Measurements from ENCODE around the gene BEND5.

The BEND5 gene

GRCh38 chr1:48765335-48765734 is 11.4 kb downstream of the BEND5 start:
- no peak overlapping the region for H3K27ac ChIP-seq
- no peak for TF ChIP-seq CTCF (conservative IDR thresholded peaks at IDR 0.05)

GRCh38 chr1:48761986-48762385 is 14.7 kb downstream of the BEND5 start:
- no peak for TF ChIP-seq CTCF (conservative IDR thresholded peaks at IDR 0.05)
- no peak overlapping the region for H3K27ac ChIP-seq

GRCh38 chr1:48761411-48761810 is 15.3 kb downstream of the BEND5 start:
- no peak for TF ChIP-seq CTCF (conservative IDR thresholded peaks at IDR 0.05)
- H3K27ac ChIP-seq: no peak overlapping the region

- no peak overlapping the region for H3K27ac ChIP-seq
- TF ChIP-seq CTCF (conservative IDR thresholded peaks at IDR 0.05): no peak
Measured at GRCh38 chr1:48760857-48761256, 15.8 kb downstream of the BEND5 start.

- no peak overlapping the region for H3K27ac ChIP-seq
- no peak for TF ChIP-seq CTCF (conservative IDR thresholded peaks at IDR 0.05)
Measured at GRCh38 chr1:48758976-48759375, 17.7 kb downstream of the BEND5 start.

GRCh38 chr1:48757363-48757762 is 19.3 kb downstream of the BEND5 start:
- no peak for TF ChIP-seq CTCF (conservative IDR thresholded peaks at IDR 0.05)
- H3K27ac ChIP-seq: no peak overlapping the region

- TF ChIP-seq CTCF (conservative IDR thresholded peaks at IDR 0.05): no peak
- H3K27ac ChIP-seq: no peak overlapping the region
Measured at GRCh38 chr1:48756683-48757316, 19.9 kb downstream of the BEND5 start.
